ENCODE results near the gene IGF2. TPM values are rescaled to one million over a fixed set of nuclear protein-coding genes. Genes with fewer than 3 reads are reported as not detected.

IGF2 gene
- total and polyA plus RNA-seq, 4 donors, result 0.67 to 620 (median 42.6) TPM

DNA sequence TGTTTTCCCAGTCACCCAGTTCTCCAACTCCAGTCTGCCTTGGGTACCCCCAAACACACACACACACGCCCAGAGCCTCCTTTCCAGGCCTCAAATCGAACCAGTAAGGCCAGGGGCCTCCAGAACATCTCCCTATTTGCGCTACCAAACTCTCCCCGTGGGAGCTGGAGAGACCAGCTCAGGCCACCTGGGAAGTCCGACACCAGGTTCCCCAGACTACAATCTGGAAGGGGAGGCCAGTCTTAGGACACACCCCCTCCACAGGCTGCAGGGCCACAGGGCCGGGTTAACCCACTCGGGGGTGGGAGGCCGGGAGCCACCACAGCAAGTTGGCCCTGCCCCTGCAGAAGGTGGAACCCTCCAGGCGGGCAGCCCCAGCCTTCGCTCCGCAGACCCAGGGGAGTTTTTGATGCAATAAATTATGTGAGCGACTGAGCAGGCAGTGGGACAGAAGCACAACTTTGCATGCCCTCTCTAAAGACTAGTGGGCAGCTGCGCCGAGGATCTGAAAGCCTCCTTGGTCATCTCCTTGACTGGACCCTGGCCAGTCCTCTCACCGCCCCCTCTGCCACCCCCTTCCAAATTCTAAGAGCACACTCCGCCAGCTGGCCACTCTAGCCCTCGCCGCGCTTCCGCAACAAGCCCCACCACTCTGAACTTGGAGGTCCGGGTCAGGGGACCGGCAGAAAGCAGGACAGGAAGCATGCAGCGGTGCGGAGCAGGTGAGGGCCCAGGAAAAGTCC is 2.8 kb downstream of the IGF2 start:
- DNase-seq (peak in 1 of 2 donors; percentile 42), ATAC-seq (ENCODE audit: low FRiP score) (no peak)
- no peak overlapping the region for H3K27ac ChIP-seq (ENCODE audit: low read depth in 1 of 2, low read length in 2 of 2)
- H3K4me1 ChIP-seq (ENCODE audit: control insufficient read depth in 1 of 2, insufficient read depth in 2 of 2, low read length in 2 of 2), result no peaks in the 10 kb centered on the region
- H3K36me3 ChIP-seq (ENCODE audit: control insufficient read depth in 1 of 2, insufficient read depth in 2 of 2, low read length in 1 of 2), result no peaks in the 10 kb centered on the region
- no peaks in the 10 kb centered on the region for H3K27me3 ChIP-seq (ENCODE audit: control insufficient read depth in 1 of 2, insufficient read depth in 2 of 2, low read length in 1 of 2)
- H3K9me3 ChIP-seq (ENCODE audit: control insufficient read depth, low read length), result no peaks in the 10 kb centered on the region
- no peak overlapping the region for H3K4me3 ChIP-seq (ENCODE audit: low read length in 2 of 2)
- 63 to 71% methylated on average over 24 of the region's 24 CpGs for WGBS, 2 donors
- intact Hi-C loops (cut with DNase I), result no loop called here

DNA sequence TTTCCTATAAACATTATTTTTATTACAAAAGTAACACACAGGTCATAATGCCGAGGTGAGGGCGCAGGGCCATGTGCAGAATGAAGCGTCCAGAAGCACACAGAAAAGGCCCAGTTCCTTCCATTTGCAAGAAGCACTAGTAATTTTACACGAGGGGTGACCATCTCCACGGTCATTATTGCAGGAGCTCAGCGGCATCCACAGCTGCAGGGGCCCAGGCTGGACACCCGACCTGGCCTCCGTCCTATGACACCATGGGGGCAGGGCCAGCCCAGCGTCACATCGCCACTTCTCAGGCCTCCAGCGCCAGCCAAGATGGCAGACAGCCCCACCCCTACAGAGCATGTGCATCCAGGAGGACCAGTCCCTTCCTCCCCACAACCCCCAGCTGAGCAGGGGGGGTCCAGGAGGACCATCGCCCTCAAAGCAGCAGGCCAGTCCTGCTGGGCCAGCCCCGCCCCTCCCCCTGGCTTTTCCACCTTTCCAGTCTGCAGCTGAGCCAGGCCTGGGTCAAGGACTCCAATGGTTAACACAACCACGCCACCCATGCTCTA is 3.5 kb downstream of the IGF2 start:
- DNase-seq, result peak in 1 of 2 donors; percentile 36
- no peak for ATAC-seq (ENCODE audit: low FRiP score)
- 89 to 91% methylated on average over 12 to 14 of the region's 14 CpGs for WGBS, 2 donors
- H3K27me3 ChIP-seq (ENCODE audit: control insufficient read depth in 1 of 2, insufficient read depth in 2 of 2, low read length in 1 of 2), result no peaks in the 10 kb centered on the region
- intact Hi-C loops (cut with DNase I), result no loop called here
- H3K4me1 ChIP-seq (ENCODE audit: control insufficient read depth in 1 of 2, insufficient read depth in 2 of 2, low read length in 2 of 2), result no peaks in the 10 kb centered on the region
- no peak overlapping the region for H3K4me3 ChIP-seq (ENCODE audit: low read length in 2 of 2)
- H3K27ac ChIP-seq (ENCODE audit: low read depth in 1 of 2, low read length in 2 of 2), result no peak overlapping the region
- H3K36me3 ChIP-seq (ENCODE audit: control insufficient read depth in 1 of 2, insufficient read depth in 2 of 2, low read length in 1 of 2), result no peaks in the 10 kb centered on the region
- H3K9me3 ChIP-seq (ENCODE audit: control insufficient read depth, low read length), result no peaks in the 10 kb centered on the region

DNA sequence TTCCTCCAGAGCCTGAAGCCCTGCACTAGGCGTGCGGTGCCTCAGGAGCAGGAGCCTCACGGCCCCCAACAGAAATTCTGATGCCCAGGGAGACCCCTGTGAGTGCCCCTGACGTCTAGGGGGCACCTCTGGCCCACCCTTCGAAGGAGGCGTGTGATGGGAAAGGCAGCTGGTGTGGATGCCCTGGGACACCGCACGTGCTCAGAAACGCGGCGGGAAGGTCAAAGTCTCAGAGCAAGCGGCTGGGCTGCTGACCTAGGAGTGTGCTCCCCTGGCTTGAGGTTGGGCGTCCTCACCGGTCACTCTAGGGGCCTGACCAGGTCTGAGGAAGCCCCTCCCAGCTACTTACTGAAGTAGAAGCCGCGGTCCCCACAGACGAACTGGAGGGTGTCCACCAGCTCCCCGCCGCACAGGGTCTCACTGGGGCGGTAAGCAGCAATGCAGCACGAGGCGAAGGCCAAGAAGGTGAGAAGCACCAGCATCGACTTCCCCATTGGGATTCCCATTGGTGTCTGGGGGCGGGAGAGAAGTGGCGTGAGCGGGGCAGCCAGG is 4.1 kb downstream of the IGF2 start:
- no peaks in the 10 kb centered on the region for H3K9me3 ChIP-seq (ENCODE audit: control insufficient read depth, low read length)
- no peaks in the 10 kb centered on the region for H3K36me3 ChIP-seq (ENCODE audit: control insufficient read depth in 1 of 2, insufficient read depth in 2 of 2, low read length in 1 of 2)
- WGBS, 2 donors, result 87 to 90% methylated on average over 26 of the region's 26 CpGs
- H3K27ac ChIP-seq (ENCODE audit: low read depth in 1 of 2, low read length in 2 of 2), result no peak overlapping the region
- ATAC-seq (ENCODE audit: low FRiP score) (no peak), DNase-seq (peak; percentile 40 to 61)
- no peaks in the 10 kb centered on the region for H3K4me1 ChIP-seq (ENCODE audit: control insufficient read depth in 1 of 2, insufficient read depth in 2 of 2, low read length in 2 of 2)
- H3K27me3 ChIP-seq (ENCODE audit: control insufficient read depth in 1 of 2, insufficient read depth in 2 of 2, low read length in 1 of 2), result no peaks in the 10 kb centered on the region
- intact Hi-C loops (cut with DNase I), result no loop called here
- H3K4me3 ChIP-seq (ENCODE audit: low read length in 2 of 2), result no peak overlapping the region

DNA sequence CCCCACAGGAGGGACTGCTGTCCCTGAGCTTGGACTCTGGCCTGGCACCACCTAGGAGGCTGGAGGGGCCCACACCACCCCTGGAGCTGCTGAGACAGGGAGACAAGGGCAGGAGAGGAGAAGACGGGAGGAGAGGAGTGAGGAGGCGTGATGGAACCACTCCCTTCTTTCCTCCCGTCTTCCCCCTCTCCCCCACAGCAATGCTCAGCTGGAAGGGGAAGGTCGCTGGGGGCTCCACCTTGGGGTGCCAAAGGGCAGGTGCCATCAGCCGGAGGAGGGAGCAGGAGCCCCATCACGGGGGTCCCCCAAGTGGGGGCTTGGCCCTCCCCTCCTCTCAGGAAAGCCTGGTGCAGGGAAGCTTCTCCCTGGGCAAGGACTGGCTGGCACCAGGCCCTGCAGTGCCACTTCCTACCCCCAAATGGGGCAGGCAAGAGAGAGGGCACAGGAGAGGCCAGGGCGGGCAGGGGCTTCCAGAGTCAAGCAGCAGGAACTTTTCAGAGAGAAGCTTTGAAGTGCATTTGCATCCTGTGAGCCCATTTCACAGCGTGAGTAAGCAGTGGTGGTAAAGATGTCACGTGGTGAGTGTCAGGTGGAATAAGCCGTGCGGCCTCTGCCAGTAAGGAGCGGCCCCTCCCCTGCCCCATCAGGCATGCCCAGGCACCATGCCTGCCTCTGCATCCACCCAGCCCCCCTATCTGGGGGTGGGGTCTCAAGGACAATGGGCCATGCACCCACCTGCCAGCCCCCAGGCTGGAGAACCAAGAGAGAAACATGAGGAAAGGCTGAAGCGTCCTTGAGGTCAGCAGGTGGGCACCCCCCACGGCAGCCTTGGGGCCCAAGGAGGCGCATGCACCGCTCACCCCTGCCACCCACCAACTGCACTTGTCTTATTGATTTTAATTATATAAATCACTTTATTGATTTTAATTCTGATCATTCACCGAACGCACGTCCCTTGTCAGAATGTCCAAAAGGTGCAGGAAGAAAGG is 4.9 kb downstream of the IGF2 start:
- ATAC-seq (ENCODE audit: low FRiP score) (no peak), DNase-seq (peak; percentile 37 to 48)
- no peaks in the 10 kb centered on the region for H3K4me1 ChIP-seq (ENCODE audit: control insufficient read depth in 1 of 2, insufficient read depth in 2 of 2, low read length in 2 of 2)
- no peaks in the 10 kb centered on the region for H3K9me3 ChIP-seq (ENCODE audit: control insufficient read depth, low read length)
- H3K27ac ChIP-seq (ENCODE audit: low read depth in 1 of 2, low read length in 2 of 2), result no peak overlapping the region
- no peaks in the 10 kb centered on the region for H3K36me3 ChIP-seq (ENCODE audit: control insufficient read depth in 1 of 2, insufficient read depth in 2 of 2, low read length in 1 of 2)
- intact Hi-C loops (cut with DNase I), result no loop called here
- WGBS, 2 donors, result 82 to 84% methylated on average over 19 of the region's 19 CpGs
- H3K27me3 ChIP-seq (ENCODE audit: control insufficient read depth in 1 of 2, insufficient read depth in 2 of 2, low read length in 1 of 2), result no peaks in the 10 kb centered on the region
- no peak overlapping the region for H3K4me3 ChIP-seq (ENCODE audit: low read length in 2 of 2)

DNA sequence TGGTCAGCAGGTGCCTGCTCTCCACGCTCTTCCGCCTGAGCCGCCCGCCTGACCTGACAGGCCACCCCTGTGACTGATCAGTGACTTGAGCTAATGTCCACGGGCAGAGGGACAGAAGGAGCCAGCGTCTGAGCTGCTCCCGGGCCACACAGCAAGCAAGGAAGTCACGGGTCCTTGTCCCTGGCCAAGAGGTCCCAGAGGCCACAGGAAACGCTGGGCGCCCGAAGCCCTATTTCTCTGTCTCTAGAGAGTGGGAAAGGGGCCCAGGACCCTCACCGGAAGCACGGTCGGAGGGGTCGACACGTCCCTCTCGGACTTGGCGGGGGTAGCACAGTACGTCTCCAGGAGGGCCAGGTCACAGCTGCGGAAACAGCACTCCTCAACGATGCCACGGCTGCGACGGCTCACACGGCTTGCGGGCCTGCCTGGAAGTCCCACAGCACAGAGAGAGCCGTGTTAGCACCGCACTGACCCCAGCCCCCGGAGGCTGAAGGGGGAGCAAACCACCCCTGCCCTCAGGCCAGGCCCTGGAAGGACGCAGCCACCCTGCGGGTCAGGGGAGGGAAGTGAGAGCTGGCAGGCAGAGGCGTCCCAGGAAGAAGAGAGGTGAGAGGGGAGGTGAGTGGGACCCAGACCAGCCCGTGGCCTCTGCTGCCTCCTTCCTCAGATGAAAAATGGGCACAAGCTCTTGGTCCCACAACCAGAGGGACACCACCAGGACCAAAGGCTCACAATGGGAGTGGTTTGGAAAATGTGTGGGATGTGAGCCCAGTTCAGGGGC is 5.8 kb downstream of the IGF2 start:
- intact Hi-C loops (cut with DNase I), result no loop called here
- no peaks in the 10 kb centered on the region for H3K9me3 ChIP-seq (ENCODE audit: control insufficient read depth, low read length)
- H3K27me3 ChIP-seq (ENCODE audit: control insufficient read depth in 1 of 2, insufficient read depth in 2 of 2, low read length in 1 of 2), result no peaks in the 10 kb centered on the region
- H3K27ac ChIP-seq (ENCODE audit: low read depth in 1 of 2, low read length in 2 of 2), result no peak overlapping the region
- WGBS, 2 donors, result 61 to 68% methylated on average over 30 to 33 of the region's 33 CpGs
- H3K4me1 ChIP-seq (ENCODE audit: control insufficient read depth in 1 of 2, insufficient read depth in 2 of 2, low read length in 2 of 2), result no peaks in the 10 kb centered on the region
- no peaks in the 10 kb centered on the region for H3K36me3 ChIP-seq (ENCODE audit: control insufficient read depth in 1 of 2, insufficient read depth in 2 of 2, low read length in 1 of 2)
- DNase-seq, result peak; percentile 37 to 59
- no peak overlapping the region for H3K4me3 ChIP-seq (ENCODE audit: low read length in 2 of 2)
- ATAC-seq (ENCODE audit: low FRiP score), result no peak

DNA sequence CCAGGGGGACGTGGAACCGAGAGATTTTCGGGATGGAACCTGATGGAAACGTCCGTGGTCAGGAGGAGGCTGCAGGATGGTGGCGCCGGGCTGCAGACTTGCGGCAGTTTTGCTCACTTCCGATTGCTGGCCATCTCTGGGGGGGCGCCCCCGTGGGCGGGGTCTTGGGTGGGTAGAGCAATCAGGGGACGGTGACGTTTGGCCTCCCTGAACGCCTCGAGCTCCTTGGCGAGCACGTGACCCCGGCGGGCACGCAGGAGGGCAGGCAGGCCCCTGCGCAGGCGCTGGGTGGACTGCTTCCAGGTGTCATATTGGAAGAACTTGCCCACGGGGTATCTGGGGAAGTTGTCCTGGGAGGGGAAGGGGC is 6.3 kb downstream of the IGF2 start:
- intact Hi-C loops (cut with DNase I), result no loop called here
- WGBS, 2 donors, result 52 to 55% methylated on average over 23 to 24 of the region's 24 CpGs
- ATAC-seq (ENCODE audit: low FRiP score) (no peak), DNase-seq (peak in 1 of 2 donors; percentile 70)
- H3K4me3 ChIP-seq (ENCODE audit: low read length in 2 of 2), result no peak overlapping the region
- H3K4me1 ChIP-seq (ENCODE audit: control insufficient read depth in 1 of 2, insufficient read depth in 2 of 2, low read length in 2 of 2), result no peaks in the 10 kb centered on the region
- H3K36me3 ChIP-seq (ENCODE audit: control insufficient read depth in 1 of 2, insufficient read depth in 2 of 2, low read length in 1 of 2), result no peaks in the 10 kb centered on the region
- H3K9me3 ChIP-seq (ENCODE audit: control insufficient read depth, low read length), result no peaks in the 10 kb centered on the region
- no peak overlapping the region for H3K27ac ChIP-seq (ENCODE audit: low read depth in 1 of 2, low read length in 2 of 2)
- H3K27me3 ChIP-seq (ENCODE audit: control insufficient read depth in 1 of 2, insufficient read depth in 2 of 2, low read length in 1 of 2), result no peaks in the 10 kb centered on the region

DNA sequence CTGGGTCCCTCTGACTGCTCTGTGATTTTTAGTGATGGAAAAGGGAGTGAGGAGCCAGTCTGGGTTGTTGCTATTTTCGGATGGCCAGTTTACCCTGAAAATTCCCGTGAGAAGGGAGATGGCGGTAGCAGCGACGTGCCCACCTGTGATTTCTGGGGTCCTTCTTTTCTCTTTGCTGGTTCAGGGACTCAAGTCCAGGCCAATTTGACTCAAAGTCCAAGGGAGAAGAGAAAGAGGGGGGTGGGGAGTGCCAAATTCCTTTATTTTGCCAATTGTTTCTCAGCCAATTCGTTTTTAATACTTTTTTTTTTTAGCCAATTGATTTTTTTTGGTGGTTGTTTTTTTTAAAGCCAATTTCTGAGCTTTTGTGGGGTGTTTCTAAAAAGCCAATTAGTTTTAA is 6.9 kb downstream of the IGF2 start:
- Histone ChIP-seq H3K27me3 (ENCODE audit: control insufficient read depth in 1 of 2, insufficient read depth in 2 of 2, low read length in 1 of 2) (no peaks in the 10 kb centered on the region), H3K4me3 (ENCODE audit: low read length in 2 of 2) (no peak overlapping the region), H3K9me3 (ENCODE audit: control insufficient read depth, low read length) (no peaks in the 10 kb centered on the region), H3K36me3 (ENCODE audit: control insufficient read depth in 1 of 2, insufficient read depth in 2 of 2, low read length in 1 of 2) (no peaks in the 10 kb centered on the region), H3K27ac (ENCODE audit: low read depth in 1 of 2, low read length in 2 of 2) (no peak overlapping the region), H3K4me1 (ENCODE audit: control insufficient read depth in 1 of 2, insufficient read depth in 2 of 2, low read length in 2 of 2) (no peaks in the 10 kb centered on the region)
- intact Hi-C loops (cut with DNase I), result no loop called here
- ATAC-seq (ENCODE audit: low FRiP score) (no peak), DNase-seq (no peak)
- WGBS, 2 donors, result 33 to 41% methylated on average over 6 of the region's 6 CpGs
